Pulmonary artery endothelial cell (primary cell): Measurements from ENCODE around the gene GALNT2. TPM values are rescaled to one million over a fixed set of nuclear protein-coding genes. Genes with fewer than 3 reads are reported as not detected.

ENCODE experiments used
- DNase-seq: peaks from one replicate; pipeline ENCODE4 v3.0.0-alpha.2; 2011; ENCODE audit warnings: low read depth, low spot score
- total RNA-seq: library from RNA; depleted of rRNA; stranded (reverse); fragments of >200 nt; gene quantifications from 2 replicates; pipeline ENCODE4 v1.2.3, GENCODE V29; 2014

The GALNT2 gene
- total RNA-seq, 1 donor from 2014 or later: 90.9 TPM

GRCh38 chr1:230230273-230230672 lies 163.2 kb downstream of the GALNT2 start:
- DNase-seq: no peak

- no peak for DNase-seq
Observed at GRCh38 chr1:230230948-230231773, 164.1 kb downstream of the GALNT2 start.

DNA sequence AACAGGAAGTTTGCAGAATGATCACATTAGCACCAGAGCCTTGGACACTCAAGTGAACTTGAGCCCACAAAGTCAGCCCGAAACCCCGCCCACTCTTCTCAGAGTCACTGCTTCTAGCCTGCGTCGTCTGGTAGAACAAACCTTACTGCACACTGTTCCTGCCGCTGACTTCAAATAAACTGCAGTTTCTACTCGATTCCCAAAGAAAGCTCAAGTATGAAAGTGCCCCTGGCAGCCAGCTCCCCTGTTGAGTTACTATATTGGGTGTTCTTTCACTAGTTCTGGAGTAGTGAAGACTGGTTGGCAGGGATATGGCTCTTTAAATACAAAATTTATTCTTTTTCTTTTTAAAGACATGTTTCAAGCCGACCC lies 164.7 kb downstream of the GALNT2 start:
- DNase-seq: no peak

DNA sequence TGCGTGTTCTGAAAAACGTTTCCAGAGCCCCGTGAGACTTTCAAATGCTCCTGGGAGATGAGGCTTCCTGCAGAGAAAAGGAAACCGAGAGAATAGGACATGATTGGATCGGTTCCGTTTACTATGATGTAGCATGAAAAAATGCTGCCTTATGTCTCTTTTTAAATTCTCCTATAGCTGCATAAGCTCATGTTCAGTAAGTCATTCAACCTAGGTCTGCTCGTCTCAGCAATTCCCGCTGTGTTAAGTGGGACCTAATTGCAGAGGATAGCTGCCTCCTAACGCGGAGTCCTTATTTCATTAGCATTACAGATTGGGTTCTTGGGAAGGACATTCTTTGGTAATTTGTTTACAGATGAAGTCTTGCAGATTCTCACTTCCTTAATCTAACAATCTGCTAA lies 165.3 kb downstream of the GALNT2 start:
- no peak for DNase-seq

GRCh38 chr1:230233786-230234185 lies 166.7 kb downstream of the GALNT2 start:
- DNase-seq: no peak

DNA sequence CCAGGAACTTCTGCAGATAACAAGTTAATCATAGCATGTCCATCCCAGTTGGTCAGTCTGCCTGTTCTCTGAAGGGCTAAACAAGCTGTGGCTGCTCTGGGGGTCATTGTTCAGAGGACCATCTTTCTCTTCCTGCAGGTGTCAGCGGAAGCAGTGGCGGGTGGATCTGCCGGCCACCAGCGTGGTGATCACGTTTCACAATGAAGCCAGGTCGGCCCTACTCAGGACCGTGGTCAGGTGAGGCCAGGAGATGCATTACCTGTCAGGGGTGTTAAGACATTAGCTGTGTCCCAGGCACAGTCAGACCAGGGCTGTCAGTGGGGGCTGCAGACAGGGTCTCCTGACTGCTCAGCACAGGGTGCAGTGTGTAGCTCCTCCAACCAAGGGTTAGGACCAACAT lies 168.8 kb downstream of the GALNT2 start:
- DNase-seq: no peak

DNA sequence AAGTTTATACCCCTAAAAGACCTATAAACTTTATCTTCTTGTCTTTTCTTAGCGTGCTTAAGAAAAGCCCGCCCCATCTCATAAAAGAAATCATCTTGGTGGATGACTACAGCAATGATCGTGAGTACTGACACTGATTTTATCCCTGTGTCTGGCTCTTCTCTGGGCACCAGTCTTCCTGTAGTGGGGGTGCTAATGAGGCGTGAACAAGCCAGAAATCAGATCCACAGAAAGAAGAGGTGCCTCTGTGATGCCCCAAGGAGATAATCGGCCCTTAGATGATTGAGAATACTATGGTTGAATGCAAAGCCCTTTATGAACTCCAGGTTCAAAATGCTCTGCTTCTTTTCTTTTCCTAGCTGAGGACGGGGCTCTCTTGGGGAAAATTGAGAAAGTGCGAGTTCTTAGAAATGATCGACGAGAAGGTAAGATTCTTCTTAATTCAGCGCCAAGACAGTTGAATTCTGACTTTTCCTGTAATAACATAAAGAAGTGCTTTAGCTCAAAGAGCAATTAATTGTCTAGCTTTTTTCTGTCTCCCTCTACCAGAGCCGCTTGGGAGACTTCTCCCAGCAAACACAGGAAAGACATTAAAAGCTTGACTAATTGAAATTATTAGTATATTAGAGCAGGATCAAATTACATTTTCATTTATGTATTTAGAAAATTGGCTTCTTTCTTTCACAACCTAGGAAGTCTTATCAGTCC lies 169.4 kb downstream of the GALNT2 start:
- no peak for DNase-seq

DNA sequence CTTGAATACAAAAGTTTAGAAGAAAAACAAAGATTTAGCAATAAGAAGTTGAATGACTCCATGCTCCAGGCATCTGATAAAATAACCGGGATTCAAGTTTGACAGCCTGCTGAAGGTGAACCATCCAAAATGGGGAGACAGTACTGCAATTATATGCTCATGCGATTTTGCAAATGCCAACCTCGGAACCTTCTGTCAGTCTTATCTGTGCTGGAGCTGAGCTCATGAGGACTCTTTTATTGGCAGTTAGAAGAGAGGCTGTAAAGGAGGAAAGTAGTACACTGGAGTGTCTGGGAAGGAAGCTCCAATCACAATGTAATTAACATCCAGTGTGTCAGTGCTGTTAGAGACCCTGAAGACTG lies 170.0 kb downstream of the GALNT2 start:
- DNase-seq: no peak

DNA sequence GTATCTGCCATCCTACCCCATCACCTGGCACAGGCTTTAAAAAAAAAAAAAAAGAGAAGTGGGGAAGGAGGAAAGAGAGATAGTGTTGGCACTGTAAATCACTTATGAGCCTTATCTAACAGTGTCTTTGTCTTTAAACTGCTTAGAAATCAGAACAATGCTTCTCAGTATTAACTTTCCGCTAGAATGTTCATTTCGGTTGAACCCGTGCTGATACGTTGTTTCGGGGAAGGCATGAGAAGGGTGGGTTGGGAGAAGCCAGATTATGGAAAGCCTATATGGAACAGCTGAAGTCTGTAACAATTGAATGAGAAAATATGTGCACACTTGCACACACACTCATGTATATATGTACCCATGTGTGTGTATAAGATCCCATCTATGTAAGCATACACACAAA lies 170.8 kb downstream of the GALNT2 start:
- DNase-seq: no peak

- DNase-seq: no peak
Observed at GRCh38 chr1:230240446-230241086, 173.5 kb downstream of the GALNT2 start.

DNA sequence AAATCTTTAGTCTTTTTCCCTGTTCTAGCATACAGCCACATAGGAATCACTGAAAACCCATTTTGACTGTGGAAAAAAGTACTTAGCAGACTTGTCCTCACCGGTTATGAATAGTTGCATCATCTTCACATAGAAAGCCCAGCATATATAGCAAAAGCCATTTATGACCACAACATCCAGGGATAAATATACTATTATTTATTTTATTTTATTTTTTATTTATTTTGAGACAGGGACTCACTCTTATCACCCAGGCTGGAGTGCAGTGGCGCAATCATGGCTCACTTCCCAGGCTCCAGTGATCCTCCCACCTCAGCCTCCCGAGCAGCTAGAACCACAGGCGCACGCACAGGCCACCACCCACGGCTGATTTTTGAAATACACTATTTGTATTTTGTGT lies 175.3 kb downstream of the GALNT2 start:
- no peak for DNase-seq

DNA sequence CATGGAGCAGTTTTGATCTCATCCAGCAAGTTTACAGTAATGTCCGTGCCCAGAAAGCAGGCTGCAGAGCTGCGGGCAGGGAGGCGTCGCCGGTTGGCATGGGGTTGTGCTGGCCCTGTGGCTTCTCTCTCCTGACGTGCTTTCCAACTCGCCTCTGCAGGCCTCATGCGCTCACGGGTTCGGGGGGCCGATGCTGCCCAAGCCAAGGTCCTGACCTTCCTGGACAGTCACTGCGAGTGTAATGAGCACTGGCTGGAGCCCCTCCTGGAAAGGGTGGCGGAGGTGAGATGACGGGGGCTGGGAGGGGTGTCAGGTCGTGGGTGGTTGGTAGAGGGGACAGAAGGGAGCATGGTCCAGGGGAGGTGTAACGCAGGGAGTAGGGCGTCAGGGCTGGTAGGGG lies 176.1 kb downstream of the GALNT2 start:
- DNase-seq: no peak

DNA sequence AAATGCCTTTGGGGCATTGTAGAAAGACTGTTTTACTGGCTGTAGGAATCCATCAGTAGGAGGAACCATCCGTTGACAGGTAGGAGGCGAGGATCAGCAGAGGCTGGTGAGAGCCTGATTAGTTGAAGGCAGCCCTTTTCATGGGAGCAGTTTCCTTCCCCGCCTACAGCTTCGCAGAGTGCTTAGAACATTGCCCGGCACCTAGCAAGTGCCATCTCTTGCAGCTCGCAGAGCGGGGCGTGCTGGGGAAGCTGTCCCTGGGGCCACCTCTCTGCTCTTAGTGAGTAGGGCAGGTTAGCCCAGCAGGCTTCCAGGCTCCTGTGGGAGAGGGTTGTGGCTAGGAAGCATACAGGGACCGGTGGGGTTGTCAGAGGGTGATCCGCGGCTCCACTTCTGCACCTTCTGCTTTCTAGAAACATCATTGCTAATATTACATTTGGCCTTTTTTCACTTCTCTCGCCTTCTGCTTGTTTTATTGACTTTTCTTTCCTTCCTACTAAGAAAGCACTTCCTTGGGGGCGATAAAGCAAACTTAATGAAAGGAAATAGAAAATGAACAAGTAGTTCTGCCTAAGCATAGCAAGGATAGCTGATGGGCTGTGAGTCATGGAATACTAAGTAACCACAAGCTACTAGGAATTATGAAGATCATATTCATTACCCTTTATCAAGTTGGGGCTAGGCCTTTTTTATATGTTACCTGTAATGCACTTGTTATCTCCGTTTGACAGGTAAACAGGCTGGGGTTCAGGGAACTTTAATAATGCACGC lies 176.7 kb downstream of the GALNT2 start:
- DNase-seq: no peak

DNA sequence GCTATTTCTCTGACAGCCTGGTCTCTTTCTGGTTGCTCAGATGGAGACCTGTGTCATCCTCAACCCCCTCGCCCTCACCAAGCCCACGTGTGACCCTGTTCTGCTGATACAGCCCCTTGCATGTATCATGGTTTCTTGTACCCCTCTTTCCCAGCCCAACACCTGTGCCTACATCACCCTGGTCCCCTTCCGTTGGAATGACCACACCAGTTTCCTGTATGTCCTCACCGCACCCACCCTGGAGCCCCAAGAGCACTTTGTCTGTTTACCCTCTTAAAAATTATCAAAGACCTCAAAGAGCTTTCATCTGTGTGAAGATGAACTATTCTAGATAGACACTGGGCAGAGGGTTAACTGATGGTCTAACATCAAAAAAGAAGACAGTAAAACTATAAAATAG lies 179.5 kb downstream of the GALNT2 start:
- DNase-seq: no peak

GRCh38 chr1:230248016-230248888 lies 181.2 kb downstream of the GALNT2 start:
- DNase-seq: no peak

- DNase-seq: no peak
Observed at GRCh38 chr1:230248889-230249270, 181.8 kb downstream of the GALNT2 start.

- DNase-seq: no peak
Observed at GRCh38 chr1:230249695-230250480, 182.8 kb downstream of the GALNT2 start.

DNA sequence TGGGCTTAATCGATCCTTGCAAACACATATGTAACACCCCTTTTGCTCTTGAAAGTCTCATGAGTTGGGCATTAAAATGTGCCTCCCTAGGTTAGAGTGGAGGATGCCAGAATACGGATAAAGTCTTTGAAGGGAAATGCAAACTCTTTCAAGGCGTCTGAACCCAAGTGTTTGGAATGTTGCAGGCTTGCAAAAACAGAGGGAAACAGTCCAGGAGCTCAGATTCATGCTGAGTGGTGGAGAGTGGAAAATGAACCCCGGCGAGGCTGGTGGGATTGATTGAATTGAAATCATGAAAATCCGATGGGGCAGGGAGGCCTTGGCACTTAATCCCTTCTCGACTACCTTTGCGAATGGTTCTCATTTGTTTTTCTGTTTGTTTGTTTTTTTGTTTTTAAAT lies 183.6 kb downstream of the GALNT2 start:
- no peak for DNase-seq

GRCh38 chr1:230251644-230252191 lies 184.7 kb downstream of the GALNT2 start:
- no peak for DNase-seq

DNA sequence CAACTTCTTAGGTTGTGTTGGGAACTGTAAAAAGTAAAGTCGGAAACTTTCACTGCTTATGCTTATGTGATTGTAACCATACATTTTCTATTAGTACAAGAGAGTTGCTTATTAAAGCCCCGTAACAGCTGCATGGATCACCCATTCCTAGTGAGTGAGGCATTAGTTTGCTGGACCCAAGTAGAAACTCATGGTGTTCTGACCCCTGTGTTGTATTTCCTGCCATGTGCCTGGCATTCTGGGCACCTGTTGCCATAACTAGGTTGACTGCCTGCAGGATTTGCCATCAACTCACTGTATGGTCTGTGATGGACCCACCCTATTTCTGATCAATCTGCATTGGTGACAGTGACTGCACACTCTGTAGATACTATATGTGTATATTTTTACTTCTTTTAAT lies 186.1 kb downstream of the GALNT2 start:
- no peak for DNase-seq
